LoVo (cell line): ENCODE results near the gene CUX1.

Experiments used
- DNase-seq: peaks from one replicate; pipeline ENCODE4 v3.0.0-alpha.2; 2016; ENCODE audit warnings: low spot score

The CUX1 gene

DNA sequence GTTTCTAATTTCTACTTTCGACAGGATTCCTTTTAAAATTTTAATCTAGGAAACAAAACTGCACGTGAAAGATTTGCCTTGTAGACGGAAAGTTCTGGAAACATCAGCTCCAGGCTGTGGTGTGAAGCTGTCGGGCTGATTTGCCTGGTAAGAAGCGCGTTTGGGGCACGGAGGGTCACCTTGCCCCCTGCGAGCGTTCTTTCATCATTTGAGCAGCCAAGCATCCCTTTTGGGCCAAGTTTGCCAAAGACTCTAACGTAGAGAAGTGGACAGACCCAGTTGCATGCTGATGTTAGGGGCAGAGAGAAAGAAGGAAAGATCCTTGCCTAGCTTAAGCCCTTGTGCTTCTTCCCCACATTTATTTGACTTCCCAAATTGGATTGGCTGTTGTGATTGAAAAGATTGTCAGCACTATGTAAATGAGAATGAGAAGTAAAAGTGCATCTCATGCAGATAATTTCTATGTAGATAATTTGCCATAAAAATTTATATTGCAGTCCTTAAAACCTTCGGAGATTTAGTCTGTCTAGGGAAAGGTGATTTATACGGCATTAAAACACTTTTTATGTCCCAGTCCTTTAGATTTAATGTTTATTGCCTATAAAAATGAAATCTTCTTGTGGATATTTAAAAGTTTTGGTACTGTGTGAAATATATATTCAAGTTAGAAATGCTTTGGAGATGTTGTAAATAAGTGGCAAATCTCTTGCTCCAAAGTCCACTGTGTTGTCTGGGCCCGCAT lies 76.1 kb downstream of the CUX1 start:
- DNase-seq: no peak

DNA sequence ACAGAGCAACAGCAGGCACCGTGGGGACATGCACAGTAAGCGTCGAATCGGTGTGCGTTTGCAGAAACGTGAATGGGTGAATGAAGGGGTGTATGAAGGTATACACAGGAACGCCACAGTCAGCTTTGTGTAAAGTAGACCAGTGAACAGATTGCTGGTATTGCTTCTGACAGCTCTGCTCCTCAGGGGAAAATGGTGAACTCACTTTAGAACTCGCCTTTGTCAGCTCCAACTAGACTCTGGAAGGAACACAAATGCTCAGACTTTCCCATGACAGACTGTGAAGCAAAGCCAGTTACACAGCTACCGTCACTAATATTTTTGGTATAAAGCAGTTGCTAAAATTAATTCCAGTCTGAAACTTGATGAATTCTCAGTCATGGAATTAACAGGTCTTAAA lies 78.9 kb downstream of the CUX1 start:
- no peak for DNase-seq

DNA sequence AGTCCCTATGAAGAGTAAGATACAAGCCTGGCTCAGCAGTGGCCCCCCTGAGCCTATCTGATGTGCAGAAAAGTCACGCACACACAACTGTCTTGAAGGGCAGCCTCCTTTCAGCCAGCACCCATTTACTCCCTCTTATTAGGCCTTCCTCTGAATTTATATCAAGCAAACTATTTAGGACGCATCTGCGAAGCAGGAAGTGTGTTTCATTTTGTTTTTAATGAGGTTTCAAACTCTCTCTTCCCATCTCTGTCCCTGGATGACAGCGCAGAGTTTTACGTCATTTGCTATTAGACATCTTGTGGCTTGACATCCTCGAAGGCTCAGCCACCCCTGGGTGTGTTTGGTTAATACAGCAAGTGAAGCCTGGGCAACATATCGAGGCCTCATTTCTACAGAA lies 79.5 kb downstream of the CUX1 start:
- DNase-seq: no peak

DNA sequence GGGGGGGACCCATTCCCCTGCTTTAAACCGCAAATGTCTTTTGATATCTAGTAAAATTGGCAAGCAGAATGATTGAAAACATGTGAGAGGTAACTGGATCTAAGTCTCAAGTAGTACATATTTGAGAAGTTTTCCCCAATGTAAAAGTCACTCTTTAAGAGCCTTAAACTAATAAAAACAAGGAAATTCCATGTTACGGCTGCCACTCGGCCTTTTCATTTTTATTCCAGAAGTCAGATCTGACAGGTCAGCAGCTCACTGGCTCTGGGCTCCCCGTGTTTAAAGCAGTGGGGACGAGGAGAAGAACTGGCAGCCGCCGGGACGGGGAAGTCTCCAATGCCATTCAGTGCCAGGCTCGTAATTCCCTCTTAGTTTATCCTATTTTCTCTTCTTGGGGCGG lies 80.7 kb downstream of the CUX1 start:
- no peak for DNase-seq

DNA sequence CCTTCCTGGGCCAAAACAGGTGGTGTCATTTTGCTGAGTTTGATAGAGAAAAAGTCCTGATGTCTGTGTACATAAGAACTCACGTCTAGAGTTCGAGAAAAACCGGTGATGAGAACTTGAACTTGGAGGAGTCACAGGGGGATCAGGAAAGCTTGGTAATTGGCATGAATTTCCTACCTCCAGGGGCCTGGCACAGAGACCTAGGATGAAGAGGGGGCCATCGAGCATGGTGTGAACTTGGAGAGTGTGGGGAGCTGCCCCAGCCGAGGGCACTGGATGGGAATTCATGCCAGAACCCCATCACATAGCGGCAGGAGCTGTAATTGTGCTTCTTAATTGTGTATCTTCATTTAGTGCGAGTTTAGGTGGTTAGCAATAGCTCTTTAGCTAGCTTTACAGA lies 82.2 kb downstream of the CUX1 start:
- no peak for DNase-seq

DNA sequence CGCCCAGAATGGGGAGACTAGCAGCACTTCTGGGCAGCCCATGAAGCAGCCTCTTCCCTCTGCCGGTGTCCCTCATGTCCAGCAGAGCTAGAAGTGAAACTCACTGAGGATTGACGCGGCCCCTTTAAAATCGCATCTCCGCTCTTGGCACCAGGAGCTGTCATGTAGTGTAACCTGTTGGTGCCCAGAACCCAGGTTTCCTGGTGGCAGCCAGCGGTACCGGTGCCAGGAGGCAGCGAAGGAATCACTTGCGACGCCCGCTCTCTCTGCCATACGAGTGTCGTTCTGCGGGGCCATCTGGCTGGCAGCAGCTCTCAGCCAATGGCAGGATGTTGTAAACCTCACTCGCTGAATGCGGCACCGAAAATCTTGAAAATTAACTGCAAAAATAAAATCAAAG lies 82.7 kb downstream of the CUX1 start:
- DNase-seq: no peak

DNA sequence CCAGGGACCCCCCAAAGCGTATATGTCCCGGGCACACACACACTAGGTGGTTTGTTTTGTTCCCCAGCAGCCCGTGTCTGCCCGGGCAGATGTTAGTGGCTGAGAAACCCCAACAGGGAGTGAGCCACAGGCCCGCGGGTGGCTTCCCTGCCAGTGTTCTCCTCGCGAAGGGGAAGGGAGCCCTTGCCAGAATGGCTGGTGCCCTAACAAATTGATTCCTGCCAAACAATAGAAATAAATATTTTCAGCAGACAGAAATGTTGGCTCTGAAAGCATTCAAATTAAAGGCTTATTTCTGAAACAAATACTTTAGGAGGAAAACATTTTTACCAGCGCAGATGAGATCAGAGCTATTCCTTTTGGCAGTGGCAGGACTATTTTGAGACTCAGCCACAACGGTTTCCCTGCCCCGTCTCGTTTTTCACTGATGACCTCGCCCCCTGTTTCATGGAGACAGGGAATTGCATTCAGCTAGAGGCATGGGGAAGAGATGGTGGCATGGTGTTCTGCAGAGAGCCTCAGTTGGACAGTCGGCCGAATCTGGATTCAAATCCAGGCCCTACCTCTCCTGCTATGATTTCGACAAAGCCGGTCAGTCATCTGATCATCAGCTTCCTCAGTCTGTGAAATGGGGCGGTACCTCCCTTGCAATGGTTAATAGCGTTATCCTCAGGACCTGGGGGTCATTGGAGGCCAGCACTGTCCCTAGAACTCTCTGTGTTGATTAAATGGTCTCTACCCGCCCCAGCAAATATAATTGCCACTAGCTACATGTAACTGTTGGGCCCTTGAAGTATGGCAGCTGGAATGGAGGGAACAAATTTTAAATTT lies 84.5 kb downstream of the CUX1 start:
- no peak for DNase-seq

DNA sequence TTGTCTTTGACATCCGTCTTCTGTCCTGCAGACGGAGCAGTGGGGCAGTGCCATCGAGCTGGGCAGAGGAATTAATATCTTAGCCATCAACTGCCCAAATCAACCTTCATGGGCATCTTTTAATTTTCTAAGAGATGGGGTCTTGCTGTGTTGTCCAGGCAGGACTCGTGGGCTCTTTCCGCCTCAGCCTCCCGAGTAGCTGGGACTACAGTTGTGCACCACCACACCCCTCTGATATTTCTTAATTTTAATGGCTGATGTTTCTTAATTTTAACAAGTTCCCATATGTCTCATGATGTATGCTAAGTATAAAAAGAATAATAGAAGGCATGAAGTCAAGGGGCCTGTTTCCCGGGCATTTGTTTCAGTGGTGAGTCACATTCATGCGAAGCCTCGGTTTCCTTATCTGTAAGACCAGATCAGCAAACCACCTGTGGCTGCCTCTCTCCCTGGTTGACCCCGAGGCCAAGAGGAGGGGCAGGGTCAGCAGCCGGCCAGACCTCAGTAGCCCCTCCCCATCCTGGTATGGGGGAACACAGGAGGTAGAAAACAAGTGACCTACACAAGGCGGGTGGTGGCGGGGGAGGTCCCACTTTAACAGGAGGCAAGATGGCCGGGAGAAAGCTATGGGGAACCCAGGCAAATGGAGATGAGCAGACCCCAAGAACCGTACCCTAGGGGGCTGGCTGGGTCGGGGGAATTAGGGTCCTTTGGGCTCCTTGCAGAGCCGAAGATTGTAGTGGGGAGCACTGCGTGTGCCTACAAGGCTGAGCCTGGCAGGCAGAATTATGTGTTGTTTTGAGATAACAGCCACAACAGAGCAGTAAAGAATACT lies 85.5 kb downstream of the CUX1 start:
- no peak for DNase-seq

DNA sequence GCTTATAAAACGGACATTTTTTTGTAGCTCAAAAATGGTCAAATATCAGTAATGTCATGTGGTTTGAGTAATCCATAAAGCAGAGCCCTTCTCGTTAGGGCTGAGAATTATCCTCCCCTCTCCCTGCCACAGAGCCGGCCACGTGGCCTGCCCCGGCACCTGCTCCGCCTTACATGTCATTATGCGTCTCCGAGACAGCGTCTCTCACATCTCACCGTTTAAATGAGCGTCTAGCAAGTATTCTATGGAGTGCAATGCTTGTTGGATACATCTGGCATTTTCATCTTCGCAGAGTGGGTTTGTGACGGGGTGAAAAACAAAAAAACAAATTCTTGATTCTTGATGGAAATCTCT lies 86.1 kb downstream of the CUX1 start:
- DNase-seq: no peak

DNA sequence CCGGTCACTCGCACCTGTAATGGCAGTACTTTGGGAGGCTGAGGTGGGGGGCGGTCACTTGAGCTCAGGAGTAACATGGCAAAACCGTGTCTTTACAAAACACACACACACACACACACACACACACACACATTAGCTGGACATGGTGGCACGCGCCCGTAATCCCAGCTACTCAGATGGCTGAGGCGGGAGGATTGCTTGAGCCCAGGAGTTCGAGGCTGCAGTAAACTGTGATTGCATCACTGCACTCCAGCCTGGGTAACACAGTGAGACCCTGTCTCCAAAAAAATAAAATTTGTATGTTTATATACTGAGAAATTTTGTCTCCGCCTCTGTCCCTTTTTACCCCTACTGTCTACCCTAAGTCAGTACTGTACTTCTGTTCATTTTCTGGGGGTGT lies 86.6 kb downstream of the CUX1 start:
- no peak for DNase-seq

DNA sequence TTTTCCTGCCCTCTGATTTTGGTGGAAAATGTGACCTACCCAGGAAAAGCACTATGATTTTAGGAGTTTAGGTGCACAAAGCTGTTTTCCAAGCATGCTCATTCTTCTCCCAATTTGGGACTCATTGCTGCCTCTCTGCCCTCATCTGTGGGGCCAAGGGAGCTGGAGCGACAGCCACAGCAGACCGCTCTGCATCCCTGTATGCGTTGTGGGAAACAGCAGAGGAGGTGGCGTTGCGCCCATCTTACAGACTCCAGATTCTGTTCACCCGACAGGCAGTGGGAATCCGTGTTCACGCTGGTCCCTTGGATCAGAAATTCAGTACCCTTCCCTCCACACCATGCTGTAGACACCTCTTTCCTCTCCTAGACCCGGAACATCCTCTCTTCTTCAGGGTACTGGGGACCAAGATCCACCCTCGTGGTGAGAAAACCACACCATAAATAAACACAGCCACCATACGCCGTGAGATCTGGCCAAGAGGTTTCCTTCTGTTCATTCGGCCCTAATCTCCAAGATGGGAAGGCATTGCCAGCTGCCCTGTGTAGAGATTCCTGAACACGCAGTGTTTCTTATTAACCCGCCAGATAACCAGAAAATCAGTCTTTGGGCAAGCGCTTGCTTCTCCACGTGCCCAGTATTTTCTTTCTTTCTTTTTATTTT lies 87.9 kb downstream of the CUX1 start:
- no peak for DNase-seq

DNA sequence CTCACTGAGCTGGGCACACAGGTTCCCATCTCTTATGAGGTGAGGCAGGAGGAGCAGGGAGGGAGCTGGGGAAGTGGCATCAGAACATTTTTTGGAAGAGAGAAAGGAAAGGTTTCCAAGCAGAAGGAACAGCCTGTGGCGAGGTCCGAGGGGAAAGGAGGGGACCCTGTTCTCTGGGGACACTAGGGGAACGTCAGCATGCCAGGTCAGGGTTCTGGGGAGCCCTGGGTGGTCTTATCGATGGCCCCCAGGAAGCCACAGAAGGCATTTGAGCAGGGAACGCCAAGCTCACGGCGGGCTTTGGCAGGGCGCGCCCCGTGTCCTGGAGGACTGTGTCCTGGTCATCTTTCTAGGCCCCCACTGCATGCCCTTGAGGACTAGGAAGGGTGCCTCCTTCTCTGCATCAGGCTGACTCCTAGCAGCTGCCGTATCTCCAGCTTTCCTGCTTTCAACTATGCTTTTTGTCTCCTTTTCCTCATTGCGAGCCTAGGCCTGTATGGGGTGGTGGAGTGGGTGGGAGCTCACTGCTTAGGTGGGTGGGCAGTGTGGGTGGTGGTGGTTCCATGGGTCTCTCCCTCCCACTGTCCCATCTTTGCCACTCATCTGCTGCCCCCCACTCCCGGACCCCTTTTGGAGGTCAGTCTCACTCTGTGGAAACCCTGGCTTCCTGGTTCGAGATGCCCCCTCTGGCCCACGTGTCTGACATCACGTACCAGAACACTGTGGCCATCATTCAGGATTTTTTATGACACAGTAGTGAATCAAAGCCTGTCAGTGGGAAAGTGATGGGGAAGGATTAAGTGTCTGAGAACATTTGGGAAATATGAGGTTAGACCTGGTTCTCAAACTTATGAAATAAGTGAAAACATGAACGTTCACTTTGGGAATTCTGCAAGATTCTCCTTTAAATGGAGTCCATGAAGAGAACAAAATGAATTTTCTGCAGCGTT lies 89.1 kb downstream of the CUX1 start:
- no peak for DNase-seq

DNA sequence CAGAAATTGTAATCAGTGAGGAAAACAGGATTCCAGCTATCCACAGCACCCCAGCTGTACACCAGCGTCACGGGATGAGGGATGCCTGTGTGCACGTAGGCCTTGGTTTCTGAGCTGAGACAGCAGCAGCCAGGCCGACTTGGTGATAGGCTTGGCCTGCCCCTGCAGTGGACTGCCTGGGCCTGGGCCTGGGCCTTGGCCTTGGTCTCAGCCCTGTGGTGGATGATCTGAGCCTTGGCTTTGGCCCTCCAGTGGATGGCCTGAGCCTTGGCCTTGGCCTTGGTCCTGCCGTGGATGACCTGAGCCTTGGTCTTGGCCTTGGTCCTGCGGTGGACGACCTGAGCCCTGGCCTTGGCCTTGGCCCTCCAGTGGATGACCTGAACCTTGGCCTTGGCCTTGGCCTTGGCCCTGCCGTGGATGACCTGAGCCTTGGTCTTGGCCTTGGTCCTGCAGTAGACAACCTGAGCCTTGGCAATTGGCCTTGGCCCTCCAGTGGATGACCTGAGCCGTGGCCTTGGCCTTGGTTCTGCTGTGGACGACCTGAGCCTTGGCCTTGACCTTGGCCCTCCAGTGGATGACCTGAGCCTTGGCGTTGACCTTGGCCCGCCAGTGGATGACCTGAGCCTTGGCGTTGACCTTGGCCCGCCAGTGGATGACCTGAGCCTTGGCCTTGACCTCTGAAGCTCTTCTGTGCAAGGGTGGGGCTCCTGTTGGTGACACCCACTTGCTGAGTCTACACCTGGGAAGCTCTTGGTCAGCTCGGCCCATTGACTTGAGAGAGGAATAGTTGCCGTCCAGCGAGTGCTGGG lies 93.8 kb downstream of the CUX1 start:
- DNase-seq: no peak

DNA sequence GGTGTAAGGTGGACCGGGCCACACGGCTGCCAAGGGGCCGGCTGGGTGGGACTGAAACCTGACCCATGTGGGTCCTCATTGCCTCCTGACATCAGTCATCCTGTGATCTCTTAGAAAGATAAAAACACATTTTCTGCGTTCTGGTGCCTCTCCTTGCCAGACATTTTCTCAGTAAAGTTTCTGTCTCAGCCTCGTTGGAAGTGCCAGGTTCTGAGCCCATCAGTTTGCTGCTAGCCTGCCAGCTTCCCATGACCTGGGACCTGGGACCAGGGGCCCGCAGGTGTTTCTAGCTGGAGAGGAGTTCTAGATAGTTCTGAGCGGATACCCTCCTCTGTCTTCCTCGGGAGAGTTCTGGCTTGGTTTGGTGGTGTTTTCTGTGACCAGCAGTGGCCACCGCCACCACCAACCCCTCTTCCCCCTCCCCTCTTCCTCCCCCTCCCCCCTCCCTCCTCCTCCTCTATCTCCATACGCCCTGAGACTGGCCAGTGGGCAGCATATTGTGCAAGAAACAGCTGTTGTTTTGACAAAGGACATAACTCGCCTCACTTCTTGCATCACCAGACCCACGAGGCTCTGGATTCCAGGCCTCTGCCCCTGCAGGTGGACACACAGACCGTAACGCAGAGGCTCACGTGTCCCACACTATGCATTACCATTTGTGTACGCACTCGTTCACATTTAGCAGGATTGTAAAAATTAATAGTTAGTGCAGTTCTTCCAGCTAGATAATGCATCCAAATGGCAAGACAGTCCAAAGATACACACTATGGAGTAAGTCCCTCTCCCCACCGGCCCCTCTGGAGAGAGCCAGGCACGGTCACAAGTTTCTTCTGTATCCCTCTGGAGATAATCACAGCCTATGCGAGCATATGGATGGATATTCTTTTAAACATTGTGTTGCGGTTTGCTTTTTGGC lies 94.6 kb downstream of the CUX1 start:
- DNase-seq: no peak

DNA sequence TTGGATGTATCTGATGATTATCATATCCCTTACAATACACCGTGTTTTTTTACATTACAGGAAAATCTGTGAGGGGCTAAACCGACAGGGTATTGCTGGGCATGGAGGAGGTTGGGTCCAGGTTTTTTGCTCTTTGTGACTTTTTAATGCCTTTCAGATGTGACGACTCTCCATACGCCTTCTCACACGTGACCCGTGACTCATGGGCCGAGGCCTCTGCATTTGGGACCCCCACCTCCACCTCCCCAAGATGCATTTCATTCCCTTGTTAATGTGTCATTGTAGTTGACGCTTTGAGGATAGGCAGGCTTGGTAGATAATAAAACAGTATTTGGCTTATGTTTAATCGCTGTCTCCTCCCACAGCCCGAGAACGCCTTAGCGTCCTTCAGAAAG lies 95.3 kb downstream of the CUX1 start:
- no peak for DNase-seq

DNA sequence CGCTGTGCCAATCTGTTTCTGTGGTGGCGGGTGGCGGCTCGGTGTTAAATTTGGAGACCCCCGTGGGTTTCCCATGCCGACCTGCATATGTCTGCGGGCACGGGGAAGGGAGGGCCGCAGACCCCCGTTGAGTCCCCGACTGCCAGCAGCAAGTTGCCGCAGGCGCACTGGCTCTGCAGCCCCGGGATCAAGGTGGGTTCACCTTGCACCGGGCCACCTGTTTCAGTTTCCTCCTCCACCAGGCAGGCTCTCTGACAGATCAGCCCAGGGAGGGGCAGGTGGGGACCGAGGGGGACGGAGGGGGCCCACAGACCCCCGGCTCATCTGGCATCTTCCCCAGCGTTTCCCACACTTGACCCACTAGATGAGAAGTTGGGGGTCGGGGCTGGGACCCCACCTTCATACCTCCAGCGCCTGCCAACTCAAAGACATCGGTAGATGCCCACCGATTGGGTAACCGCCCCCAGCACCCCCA lies 95.9 kb downstream of the CUX1 start:
- DNase-seq: no peak

DNA sequence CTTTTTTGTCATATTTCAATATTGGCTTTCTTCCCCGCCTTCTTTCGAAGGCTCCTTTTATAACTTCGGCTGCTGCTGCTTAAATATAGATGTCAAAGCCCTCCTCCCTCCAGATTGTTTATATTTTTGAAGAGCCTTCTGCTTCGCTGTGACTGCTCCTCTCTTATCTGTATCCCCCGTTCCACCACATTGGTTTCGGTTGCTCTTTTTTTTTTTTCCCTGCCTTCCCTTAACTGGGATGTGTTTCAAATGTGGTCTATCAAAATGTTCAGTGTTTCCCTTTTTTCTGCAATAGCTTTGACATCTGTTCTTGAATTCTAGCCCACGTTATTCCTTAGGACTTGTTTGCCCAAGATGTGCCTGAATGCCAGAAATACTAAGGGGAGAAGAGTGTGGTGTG lies 96.4 kb downstream of the CUX1 start:
- no peak for DNase-seq

DNA sequence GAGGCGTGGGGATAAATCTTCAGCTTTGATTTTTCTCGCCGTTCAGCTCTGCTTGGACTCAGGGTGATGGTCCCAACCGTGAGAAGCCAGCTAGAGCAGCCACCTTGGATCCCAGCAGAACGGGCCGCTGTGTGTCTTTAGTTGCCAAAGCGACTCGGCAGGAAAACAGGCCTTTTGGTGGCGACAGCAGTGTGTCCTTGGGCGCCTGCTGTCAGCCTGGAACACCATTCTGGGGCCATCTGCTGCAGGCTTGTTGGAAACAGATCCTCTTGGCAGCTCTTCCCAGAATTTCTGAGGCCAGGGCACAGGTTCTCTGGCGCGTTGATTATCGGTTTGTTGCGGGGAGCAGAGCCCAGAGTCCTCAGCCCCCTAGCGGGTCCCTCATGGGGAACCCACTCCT lies 97.6 kb downstream of the CUX1 start:
- no peak for DNase-seq
